ENCODE measurements around the gene GATA2. TPM values are rescaled to one million over a fixed set of nuclear protein-coding genes. Genes with fewer than 3 reads are reported as not detected.

The GATA2 gene
- total RNA-seq, 1 experiment from 2014 or later: 12.5 TPM

GRCh38 chr3:128449111-128449638 is 43.8 kb downstream of the GATA2 start:
- Histone ChIP-seq H3K9me3 (no peaks in the 10 kb centered on the region), H3K4me3 (ENCODE audit: low read depth, low read length) (no peak overlapping the region), H3K36me3 (ENCODE audit: control insufficient read depth, insufficient read depth, low read length) (no peaks in the 10 kb centered on the region), H3K4me1 (no peaks in the 10 kb centered on the region), H3K27me3 (replicated peaks; ENCODE audit: control insufficient read depth, insufficient read depth, low read length) (no peaks in the 10 kb centered on the region)
- Mint-ChIP-seq H3K36me3 (ENCODE audit: insufficient read depth, unreplicated experiment) (no peaks in the 10 kb centered on the region), H3K9me3 (ENCODE audit: unreplicated experiment) (peaks cover 22% of the 10 kb centered on the region), H3K4me3 (ENCODE audit: unreplicated experiment) (no peak overlapping the region), H3K4me1 (ENCODE audit: low read depth, unreplicated experiment) (no peaks in the 10 kb centered on the region), H3K27ac (ENCODE audit: unreplicated experiment) (no peak overlapping the region), H3K27me3 (ENCODE audit: insufficient read depth, unreplicated experiment) (peaks cover 17% of the 10 kb centered on the region)
- BruUV-seq (replicated peaks): no TSS peak
- ChIA-PET CTCF (interaction anchor here (0.8 kb wide), 1 partner anchor 16 kb away, joined by 3 read pairs; no protein-coding TSS in a partner anchor), POLR2A (no interaction called here)
- DNase-seq: no peak
- intact Hi-C loops (cut with micrococcal nuclease; ENCODE audit: unreplicated experiment): no loop called here
- no peak for TF ChIP-seq CTCF (IDR thresholded peaks at IDR 0.05; ENCODE audit: insufficient read depth in 1 of 2, low read depth in 1 of 2, low read length in 1 of 2, severe bottlenecking in 1 of 2, unreplicated experiment in 1 of 2)

GRCh38 chr3:128448491-128448890 is 44.5 kb downstream of the GATA2 start:
- Mint-ChIP-seq H3K9me3 (ENCODE audit: unreplicated experiment) (peaks cover 23% of the 10 kb centered on the region), H3K36me3 (ENCODE audit: insufficient read depth, unreplicated experiment) (no peaks in the 10 kb centered on the region), H3K27ac (ENCODE audit: unreplicated experiment) (no peak overlapping the region), H3K27me3 (ENCODE audit: insufficient read depth, unreplicated experiment) (peaks cover 19% of the 10 kb centered on the region), H3K4me3 (ENCODE audit: unreplicated experiment) (no peak overlapping the region), H3K4me1 (ENCODE audit: low read depth, unreplicated experiment) (no peaks in the 10 kb centered on the region)
- Histone ChIP-seq H3K4me3 (ENCODE audit: low read depth, low read length) (no peak overlapping the region), H3K9me3 (no peaks in the 10 kb centered on the region), H3K4me1 (no peaks in the 10 kb centered on the region), H3K27me3 (replicated peaks; ENCODE audit: control insufficient read depth, insufficient read depth, low read length) (no peaks in the 10 kb centered on the region), H3K36me3 (ENCODE audit: control insufficient read depth, insufficient read depth, low read length) (no peaks in the 10 kb centered on the region)
- intact Hi-C loops (cut with micrococcal nuclease; ENCODE audit: unreplicated experiment): no loop called here
- ChIA-PET POLR2A (no interaction called here), CTCF (interaction anchor here (0.8 kb wide), 1 partner anchor 15 kb away, joined by 3 read pairs; no protein-coding TSS in a partner anchor)
- no peak for DNase-seq
- BruUV-seq (replicated peaks): no TSS peak
- no peak for TF ChIP-seq CTCF (IDR thresholded peaks at IDR 0.05; ENCODE audit: insufficient read depth in 1 of 2, low read depth in 1 of 2, low read length in 1 of 2, severe bottlenecking in 1 of 2, unreplicated experiment in 1 of 2)

- H3K36me3 ChIP-seq (ENCODE audit: control insufficient read depth, insufficient read depth, low read length): no peaks in the 10 kb centered on the region
- Mint-ChIP-seq H3K27me3 (ENCODE audit: insufficient read depth, unreplicated experiment) (peaks cover 19% of the 10 kb centered on the region), H3K4me3 (ENCODE audit: unreplicated experiment) (no peak overlapping the region), H3K4me1 (ENCODE audit: low read depth, unreplicated experiment) (no peaks in the 10 kb centered on the region), H3K36me3 (ENCODE audit: insufficient read depth, unreplicated experiment) (no peaks in the 10 kb centered on the region), H3K27ac (ENCODE audit: unreplicated experiment) (no peak overlapping the region), H3K9me3 (ENCODE audit: unreplicated experiment) (peaks cover 23% of the 10 kb centered on the region)
- no peak for TF ChIP-seq CTCF (IDR thresholded peaks at IDR 0.05; ENCODE audit: insufficient read depth in 1 of 2, low read depth in 1 of 2, low read length in 1 of 2, severe bottlenecking in 1 of 2, unreplicated experiment in 1 of 2)
- H3K27me3 ChIP-seq (replicated peaks; ENCODE audit: control insufficient read depth, insufficient read depth, low read length): no peaks in the 10 kb centered on the region
- H3K4me1 ChIP-seq: no peaks in the 10 kb centered on the region
- H3K9me3 ChIP-seq: no peaks in the 10 kb centered on the region
- CTCF ChIA-PET: no interaction called here
- no TSS peak for BruUV-seq (replicated peaks)
- intact Hi-C loops (cut with micrococcal nuclease; ENCODE audit: unreplicated experiment): no loop called here
- POLR2A ChIA-PET: no interaction called here
- no peak overlapping the region for H3K4me3 ChIP-seq (ENCODE audit: low read depth, low read length)
- no peak for DNase-seq
These were observed 45.4 kb downstream of the GATA2 start for GRCh38 chr3:128447561-128448013.

Measured in Caco-2 (cell line).